Neural cell (in vitro differentiated cells): ENCODE results near the gene BCL2L11. TPM values are rescaled to one million over a fixed set of nuclear protein-coding genes. Genes with fewer than 3 reads are reported as not detected.
"Not testable (repeated sequence)": the region's sequence is repeated elsewhere in the genome, so short reads cannot be mapped to it uniquely, and the experiment has no call there.

Experiments used
- H2AFZ ChIP-seq: fragments of 200-600, 300-800 bp; sonication (generic), shearing (Covaris generic); 2 replicates; pipeline ENCODE4 v1.6.0; 2014; ENCODE audit warnings: low read depth, mild to moderate bottlenecking, antibody characterized with exemption, low read length, moderate library complexity
- H3F3A ChIP-seq: fragments of 200-600 bp; shearing (Covaris generic); 2 replicates; pipeline ENCODE4 v1.6.1; 2016; ENCODE audit warnings: mild to moderate bottlenecking, moderate library complexity, mixed read lengths, antibody characterized with exemption, low read length; ENCODE audit not compliant: insufficient read depth, poor library complexity, severe bottlenecking
- H3K27ac ChIP-seq: fragments of 200-600, 300-800 bp; sonication (generic), shearing (Covaris generic); 2 replicates; pipeline ENCODE4 v1.5.1; 2014; ENCODE audit warnings: mild to moderate bottlenecking, low read length, moderate library complexity
- H3K27me3 ChIP-seq: fragments of 300-800, 200-600 bp; sonication (generic), shearing (Covaris generic); 2 replicates; pipeline ENCODE4 v1.6.0; 2014; ENCODE audit warnings: mild to moderate bottlenecking, low read depth, low read length, moderate library complexity; ENCODE audit not compliant: insufficient read depth
- H3K36me3 ChIP-seq: fragments of 300-800, 200-600 bp; sonication (generic), shearing (Covaris generic); 2 replicates; pipeline ENCODE4 v1.5.1; 2014; ENCODE audit warnings: mild to moderate bottlenecking, antibody characterized with exemption, low read length, moderate library complexity; ENCODE audit not compliant: insufficient read depth
- H3K4me2 ChIP-seq: fragments of 300-800, 200-600 bp; sonication (generic), shearing (Covaris generic); 2 replicates; pipeline ENCODE4 v1.6.0; 2014; ENCODE audit warnings: mild to moderate bottlenecking, low read length
- H3K4me3 ChIP-seq: fragments of 300-800, 200-600 bp; sonication (generic), shearing (Covaris generic); 2 replicates; pipeline ENCODE4 v1.5.1; 2014; ENCODE audit warnings: mild to moderate bottlenecking, low read length, moderate library complexity
- H3K79me2 ChIP-seq: fragments of 200-600 bp; shearing (Covaris generic); replicated peaks from 2 replicates; pipeline ENCODE4 v1.6.0; 2014; ENCODE audit warnings: mild to moderate bottlenecking, low read length, moderate library complexity; ENCODE audit not compliant: insufficient read depth
- H3K9ac ChIP-seq: fragments of 300-800, 200-600 bp; sonication (generic), shearing (Covaris generic); 2 replicates; pipeline ENCODE4 v1.6.1; 2016; ENCODE audit warnings: mild to moderate bottlenecking, low read length, mixed read lengths
- H3K9me2 ChIP-seq: fragments of 200-600 bp; shearing (Covaris generic); 2 replicates; pipeline ENCODE4 v1.6.1; 2016; ENCODE audit warnings: mild to moderate bottlenecking, low read length, mixed read lengths; ENCODE audit not compliant: insufficient read depth
- H3K9me3 ChIP-seq: fragments of 200-600, 300-800 bp; sonication (generic), shearing (Covaris generic); 2 replicates; pipeline ENCODE4 v1.6.1; 2016; ENCODE audit warnings: mild to moderate bottlenecking, mixed run types, low read length, moderate library complexity, mixed read lengths
- H4K20me1 ChIP-seq: fragments of 200-600 bp; shearing (Covaris generic); 2 replicates; pipeline ENCODE4 v1.6.1; 2016; ENCODE audit warnings: mild to moderate bottlenecking, mixed run types; ENCODE audit not compliant: insufficient read depth
- EP300 ChIP-seq: fragments of 450-650 bp; conservative IDR thresholded peaks from 2 replicates; pipeline ENCODE4 v1.6.1; 2014; ENCODE audit warnings: antibody characterized with exemption, mild to moderate bottlenecking, moderate library complexity; ENCODE audit not compliant: poor library complexity, severe bottlenecking
- EZH2 ChIP-seq: fragments of 200-600, 300-800 bp; shearing (Covaris generic), sonication (generic); IDR thresholded peaks from 2 replicates; pipeline ENCODE4 v1.6.1; 2014; ENCODE audit warnings: antibody characterized with exemption, low read length, borderline replicate concordance, mild to moderate bottlenecking; ENCODE audit not compliant: insufficient read depth, poor library complexity, severe bottlenecking
- MXI1 ChIP-seq: fragments of 450-650 bp; conservative IDR thresholded peaks from 2 replicates; pipeline ENCODE4 v1.6.1; 2014; ENCODE audit warnings: antibody characterized with exemption, mild to moderate bottlenecking; ENCODE audit not compliant: poor library complexity, severe bottlenecking
- POLR2AphosphoS5 ChIP-seq: IDR thresholded peaks from 2 replicates; pipeline ENCODE4 v1.6.1; 2012
- RAD21 ChIP-seq: fragments of 450-650 bp; conservative IDR thresholded peaks from 2 replicates; pipeline ENCODE4 v1.6.1; 2014; ENCODE audit warnings: antibody characterized with exemption, mild to moderate bottlenecking, moderate library complexity
- SMC3 ChIP-seq: fragments of 450-650 bp; conservative IDR thresholded peaks from 2 replicates; pipeline ENCODE4 v1.6.1; 2014; ENCODE audit warnings: antibody characterized with exemption, mild to moderate bottlenecking, moderate library complexity; ENCODE audit not compliant: poor library complexity
- TAF1 ChIP-seq: IDR thresholded peaks from 2 replicates; pipeline ENCODE4 v1.6.1; 2012; ENCODE audit warnings: low read depth
- polyA plus RNA-seq: library from polyadenylated mRNA; depleted of rRNA; stranded (reverse); fragments of >200 nt; gene quantifications from 2 replicates; pipeline ENCODE4 v1.2.3, GENCODE V29; 2014
- TF ChIP-seq, protein P1 (sequence below): IDR thresholded peaks from 2 replicates; pipeline ENCODE4 v1.6.1; 2012; ENCODE audit warnings: borderline replicate concordance
- TF ChIP-seq, protein P2 (sequence below): fragments of 450-650 bp; IDR thresholded peaks from 2 replicates; pipeline ENCODE4 v1.5.1; 2014; ENCODE audit warnings: antibody characterized with exemption, mild to moderate bottlenecking, moderate library complexity; ENCODE audit not compliant: poor library complexity, severe bottlenecking

BCL2L11 gene
- polyA plus RNA-seq, 1 donor from 2014 or later: 2.6 TPM

DNA sequence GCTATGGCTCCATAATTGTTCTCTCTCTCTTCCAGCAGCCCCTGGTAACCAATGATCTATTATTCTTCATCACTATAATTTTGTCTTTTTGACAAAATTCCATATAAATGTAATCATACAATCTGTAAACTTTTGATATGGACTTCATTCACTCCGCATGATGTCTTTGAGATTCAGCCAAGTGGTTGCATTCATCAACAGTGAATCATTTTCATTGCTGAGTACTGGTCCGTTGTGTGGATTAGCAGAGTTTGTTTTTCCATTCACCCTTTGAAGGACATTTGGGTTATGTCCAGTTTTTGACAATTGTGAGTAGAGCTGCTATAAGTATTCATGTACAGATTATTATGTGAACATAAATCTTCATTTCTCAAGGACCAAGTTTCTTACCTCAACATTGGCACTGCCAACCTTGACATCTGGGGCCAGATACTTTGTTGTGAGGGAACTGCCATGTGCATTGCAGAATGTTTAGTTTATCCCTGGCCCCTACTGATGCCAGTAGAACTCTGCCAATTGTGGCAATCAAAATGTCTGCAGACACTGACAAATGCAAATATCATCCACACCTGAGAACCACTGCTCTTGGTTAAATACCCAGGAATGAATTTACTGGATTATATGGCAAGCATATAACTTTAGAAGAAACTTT lies 48.4 kb upstream of the BCL2L11 start:
- Histone ChIP-seq H3K9ac (no peak overlapping the region), H3K4me3 (no peak overlapping the region), H3K4me2 (no peak overlapping the region), H4K20me1 (no peaks in the 10 kb centered on the region), H3K27ac (no peak overlapping the region), H3K79me2 (no peaks in the 10 kb centered on the region), H3K27me3 (no peaks in the 10 kb centered on the region), H3K9me3 (no peaks in the 10 kb centered on the region), H3K36me3 (no peaks in the 10 kb centered on the region), H3K9me2 (no peaks in the 10 kb centered on the region), H2AFZ (no peak overlapping the region), H3F3A (no peaks in the 10 kb centered on the region)
- TF ChIP-seq EP300 (no peak), TAF1 (no peak), MXI1 (no peak), RAD21 (no peak), POLR2AphosphoS5 (no peak), EZH2 (no peak), SMC3 (no peak)
- TF ChIP-seq, protein P1, sequence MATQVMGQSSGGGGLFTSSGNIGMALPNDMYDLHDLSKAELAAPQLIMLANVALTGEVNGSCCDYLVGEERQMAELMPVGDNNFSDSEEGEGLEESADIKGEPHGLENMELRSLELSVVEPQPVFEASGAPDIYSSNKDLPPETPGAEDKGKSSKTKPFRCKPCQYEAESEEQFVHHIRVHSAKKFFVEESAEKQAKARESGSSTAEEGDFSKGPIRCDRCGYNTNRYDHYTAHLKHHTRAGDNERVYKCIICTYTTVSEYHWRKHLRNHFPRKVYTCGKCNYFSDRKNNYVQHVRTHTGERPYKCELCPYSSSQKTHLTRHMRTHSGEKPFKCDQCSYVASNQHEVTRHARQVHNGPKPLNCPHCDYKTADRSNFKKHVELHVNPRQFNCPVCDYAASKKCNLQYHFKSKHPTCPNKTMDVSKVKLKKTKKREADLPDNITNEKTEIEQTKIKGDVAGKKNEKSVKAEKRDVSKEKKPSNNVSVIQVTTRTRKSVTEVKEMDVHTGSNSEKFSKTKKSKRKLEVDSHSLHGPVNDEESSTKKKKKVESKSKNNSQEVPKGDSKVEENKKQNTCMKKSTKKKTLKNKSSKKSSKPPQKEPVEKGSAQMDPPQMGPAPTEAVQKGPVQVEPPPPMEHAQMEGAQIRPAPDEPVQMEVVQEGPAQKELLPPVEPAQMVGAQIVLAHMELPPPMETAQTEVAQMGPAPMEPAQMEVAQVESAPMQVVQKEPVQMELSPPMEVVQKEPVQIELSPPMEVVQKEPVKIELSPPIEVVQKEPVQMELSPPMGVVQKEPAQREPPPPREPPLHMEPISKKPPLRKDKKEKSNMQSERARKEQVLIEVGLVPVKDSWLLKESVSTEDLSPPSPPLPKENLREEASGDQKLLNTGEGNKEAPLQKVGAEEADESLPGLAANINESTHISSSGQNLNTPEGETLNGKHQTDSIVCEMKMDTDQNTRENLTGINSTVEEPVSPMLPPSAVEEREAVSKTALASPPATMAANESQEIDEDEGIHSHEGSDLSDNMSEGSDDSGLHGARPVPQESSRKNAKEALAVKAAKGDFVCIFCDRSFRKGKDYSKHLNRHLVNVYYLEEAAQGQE: no peak
- TF ChIP-seq, protein P2, sequence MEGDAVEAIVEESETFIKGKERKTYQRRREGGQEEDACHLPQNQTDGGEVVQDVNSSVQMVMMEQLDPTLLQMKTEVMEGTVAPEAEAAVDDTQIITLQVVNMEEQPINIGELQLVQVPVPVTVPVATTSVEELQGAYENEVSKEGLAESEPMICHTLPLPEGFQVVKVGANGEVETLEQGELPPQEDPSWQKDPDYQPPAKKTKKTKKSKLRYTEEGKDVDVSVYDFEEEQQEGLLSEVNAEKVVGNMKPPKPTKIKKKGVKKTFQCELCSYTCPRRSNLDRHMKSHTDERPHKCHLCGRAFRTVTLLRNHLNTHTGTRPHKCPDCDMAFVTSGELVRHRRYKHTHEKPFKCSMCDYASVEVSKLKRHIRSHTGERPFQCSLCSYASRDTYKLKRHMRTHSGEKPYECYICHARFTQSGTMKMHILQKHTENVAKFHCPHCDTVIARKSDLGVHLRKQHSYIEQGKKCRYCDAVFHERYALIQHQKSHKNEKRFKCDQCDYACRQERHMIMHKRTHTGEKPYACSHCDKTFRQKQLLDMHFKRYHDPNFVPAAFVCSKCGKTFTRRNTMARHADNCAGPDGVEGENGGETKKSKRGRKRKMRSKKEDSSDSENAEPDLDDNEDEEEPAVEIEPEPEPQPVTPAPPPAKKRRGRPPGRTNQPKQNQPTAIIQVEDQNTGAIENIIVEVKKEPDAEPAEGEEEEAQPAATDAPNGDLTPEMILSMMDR: no peak

DNA sequence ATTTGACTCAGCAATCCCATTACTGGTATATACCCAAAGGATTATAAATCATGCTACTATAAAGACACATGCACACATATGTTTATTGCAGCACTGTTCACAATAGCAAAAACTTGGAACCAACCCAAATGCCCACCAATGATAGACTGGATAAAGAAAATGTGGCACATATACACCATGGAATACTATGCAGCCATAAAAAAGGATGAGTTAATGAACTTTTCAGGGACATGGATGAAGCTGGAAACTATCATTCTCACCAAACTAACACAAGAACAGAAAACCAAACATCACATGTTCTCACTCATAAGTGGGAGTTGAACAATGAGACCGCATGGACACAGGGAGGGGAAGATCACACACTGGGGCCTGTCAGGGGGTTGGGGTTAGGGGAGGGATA lies 38.1 kb upstream of the BCL2L11 start:
- H3K4me2 ChIP-seq, H2AFZ ChIP-seq, H3K9ac ChIP-seq, H3K36me3 ChIP-seq, H3K27ac ChIP-seq, H3K9me2 ChIP-seq, H3F3A ChIP-seq, H3K4me3 ChIP-seq, H3K9me3 ChIP-seq, H4K20me1 ChIP-seq, H3K27me3 ChIP-seq, H3K79me2 ChIP-seq: not testable (repeated sequence)

DNA sequence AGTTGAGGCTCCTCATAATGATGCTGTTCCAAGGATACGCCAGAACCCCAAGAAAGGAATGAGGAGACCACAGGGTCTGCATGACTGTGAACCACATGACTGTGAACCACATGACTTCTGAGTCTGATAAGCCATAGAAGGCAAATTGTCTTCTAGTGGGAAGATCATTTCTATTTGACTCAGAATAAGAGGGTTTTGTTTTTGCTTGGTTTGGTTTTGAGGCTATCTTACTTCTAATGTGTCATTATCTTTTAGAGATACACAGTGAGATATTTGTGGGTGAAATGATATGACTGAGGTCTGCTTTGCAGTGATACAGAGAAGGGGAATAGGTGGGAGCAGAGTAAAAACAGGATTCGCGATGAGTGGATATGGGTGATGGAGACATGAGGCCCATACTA lies 28.9 kb upstream of the BCL2L11 start:
- H3K9ac ChIP-seq: no peak overlapping the region
- H3K79me2 ChIP-seq: no peaks in the 10 kb centered on the region
- no peaks in the 10 kb centered on the region for H3F3A ChIP-seq
- H3K27me3 ChIP-seq: no peaks in the 10 kb centered on the region
- H3K4me3 ChIP-seq: no peak overlapping the region
- no peaks in the 10 kb centered on the region for H3K9me2 ChIP-seq
- no peak overlapping the region for H3K4me2 ChIP-seq
- H3K36me3 ChIP-seq: no peaks in the 10 kb centered on the region
- H2AFZ ChIP-seq: no peak overlapping the region
- no peak overlapping the region for H3K27ac ChIP-seq
- no peak for TF ChIP-seq SMC3
- TF ChIP-seq, protein P2: no peak
- TF ChIP-seq EP300: no peak
- no peak for TF ChIP-seq RAD21
- no peak for TF ChIP-seq TAF1
- TF ChIP-seq EZH2: no peak
- no peak for TF ChIP-seq MXI1
- no peak for TF ChIP-seq POLR2AphosphoS5
- TF ChIP-seq, protein P1: no peak
- no peaks in the 10 kb centered on the region for H3K9me3 ChIP-seq
- H4K20me1 ChIP-seq: no peaks in the 10 kb centered on the region
